ENCODE results near the gene VWA3A. TPM values are rescaled to one million over a fixed set of nuclear protein-coding genes. Genes with fewer than 3 reads are reported as not detected.
"Not testable (repeated sequence)": the region's sequence is repeated elsewhere in the genome, so short reads cannot be mapped to it uniquely, and the experiment has no call there.

The VWA3A gene
- total RNA-seq, 2 donors from 2014 or later = not detected

GRCh38 chr16:22123146-22123545 lies 30.8 kb downstream of the VWA3A start:
- no peak for DNase-seq (ENCODE audit: low spot score)
- Histone ChIP-seq H3K4me1 (no peaks in the 10 kb centered on the region), H3K4me3 (no peak overlapping the region), H3K36me3 (no peaks in the 10 kb centered on the region), H3K27ac (no peak overlapping the region), H3K9me3 (no peaks in the 10 kb centered on the region), H3K27me3 (no peaks in the 10 kb centered on the region)
- no peak for TF ChIP-seq CTCF (IDR thresholded peaks at IDR 0.05)

- DNase-seq (ENCODE audit: low spot score) = no peak
Observed at GRCh38 chr16:22123759-22124490, 31.6 kb downstream of the VWA3A start.

GRCh38 chr16:22124583-22125284 lies 32.4 kb downstream of the VWA3A start:
- DNase-seq (ENCODE audit: low spot score) = no peak
- no peak for TF ChIP-seq CTCF (IDR thresholded peaks at IDR 0.05)
- H3K9me3 ChIP-seq = no peaks in the 10 kb centered on the region
- H3K4me3 ChIP-seq = no peak overlapping the region
- no peak overlapping the region for H3K27ac ChIP-seq
- H3K27me3 ChIP-seq = no peaks in the 10 kb centered on the region
- H3K36me3 ChIP-seq = no peaks in the 10 kb centered on the region
- H3K4me1 ChIP-seq = no peaks in the 10 kb centered on the region

More at GRCh38 chr16:22123759-22124490, 31.6 kb downstream of the VWA3A start:
- TF ChIP-seq CTCF (IDR thresholded peaks at IDR 0.05) = no peak
- no peak overlapping the region for H3K4me3 ChIP-seq
- H3K36me3 ChIP-seq = no peaks in the 10 kb centered on the region
- H3K4me1 ChIP-seq = no peaks in the 10 kb centered on the region
- H3K27me3 ChIP-seq = no peaks in the 10 kb centered on the region
- no peaks in the 10 kb centered on the region for H3K9me3 ChIP-seq
- no peak overlapping the region for H3K27ac ChIP-seq

- no peak overlapping the region for H3K4me3 ChIP-seq
- no peak overlapping the region for H3K27ac ChIP-seq
- H3K4me1 ChIP-seq = no peaks in the 10 kb centered on the region
- no peak for DNase-seq (ENCODE audit: low spot score)
- TF ChIP-seq CTCF (IDR thresholded peaks at IDR 0.05) = no peak
- H3K36me3 ChIP-seq = no peaks in the 10 kb centered on the region
- H3K9me3 ChIP-seq = no peaks in the 10 kb centered on the region
- H3K27me3 ChIP-seq = no peaks in the 10 kb centered on the region
Observed at GRCh38 chr16:22126037-22126558, 33.8 kb downstream of the VWA3A start.

GRCh38 chr16:22128537-22128936 lies 36.2 kb downstream of the VWA3A start:
- H3K9me3 ChIP-seq = not testable (repeated sequence)

GRCh38 chr16:22130528-22130927 lies 38.2 kb downstream of the VWA3A start:
- Histone ChIP-seq H3K27me3 (no peaks in the 10 kb centered on the region), H3K27ac (no peak overlapping the region), H3K4me3 (no peak overlapping the region), H3K9me3 (no peaks in the 10 kb centered on the region), H3K36me3 (no peaks in the 10 kb centered on the region), H3K4me1 (no peaks in the 10 kb centered on the region)
- no peak for DNase-seq (ENCODE audit: low spot score)
- no peak for TF ChIP-seq CTCF (IDR thresholded peaks at IDR 0.05)

More at GRCh38 chr16:22128537-22128936, 36.2 kb downstream of the VWA3A start:
- not testable (repeated sequence) for DNase-seq (ENCODE audit: low spot score); H3K36me3 ChIP-seq; H3K4me1 ChIP-seq; H3K4me3 ChIP-seq; H3K27me3 ChIP-seq; H3K27ac ChIP-seq
